GM10847 (cell line): ENCODE measurements around the gene NUP98.

ENCODE experiments used
- POLR2A ChIP-seq: IDR thresholded peaks from 2 replicates; pipeline ENCODE4 v1.6.1; 2011; ENCODE audit not compliant: insufficient read length; ENCODE audit errors: extremely low read depth

The NUP98 gene

DNA sequence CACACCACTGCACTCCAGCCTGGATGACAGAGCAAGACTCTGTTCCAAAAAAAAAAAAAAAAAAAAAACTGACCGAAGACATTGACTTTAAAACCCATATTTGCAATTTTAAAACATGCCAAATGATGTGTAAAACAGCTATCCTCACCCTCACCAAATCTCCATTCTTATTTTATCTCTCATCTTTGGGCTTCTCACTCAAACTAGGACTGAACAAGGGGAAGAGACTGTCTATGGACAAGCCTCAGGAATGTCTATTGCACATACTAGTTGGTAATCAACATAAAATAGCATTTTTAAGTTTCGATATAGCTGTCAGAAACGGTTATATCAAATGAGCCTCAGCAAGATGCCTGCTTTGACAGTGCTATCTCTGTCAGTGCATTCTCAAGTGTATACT is 118.3 kb downstream of the NUP98 start:
- no peak for TF ChIP-seq POLR2A

DNA sequence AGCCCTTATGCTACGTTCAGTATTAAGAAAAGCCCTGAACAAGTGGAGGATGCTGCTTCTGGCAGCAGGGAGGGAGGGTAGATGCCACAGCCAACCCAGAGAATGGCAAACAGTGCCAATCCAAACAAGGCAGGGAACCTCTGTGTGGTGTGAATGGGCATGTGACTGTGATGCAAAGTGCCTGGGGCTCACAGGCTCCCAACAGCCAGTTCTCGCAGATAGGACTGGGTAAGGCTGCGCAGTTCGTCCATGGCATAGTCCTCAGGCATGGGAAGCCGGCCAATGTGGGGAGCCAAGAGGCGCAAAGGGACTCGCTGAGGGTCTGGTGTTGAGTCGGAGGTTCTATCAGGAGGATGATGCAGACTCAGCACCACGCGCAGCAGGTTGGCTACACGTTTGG is 121.4 kb downstream of the NUP98 start:
- no peak for TF ChIP-seq POLR2A

DNA sequence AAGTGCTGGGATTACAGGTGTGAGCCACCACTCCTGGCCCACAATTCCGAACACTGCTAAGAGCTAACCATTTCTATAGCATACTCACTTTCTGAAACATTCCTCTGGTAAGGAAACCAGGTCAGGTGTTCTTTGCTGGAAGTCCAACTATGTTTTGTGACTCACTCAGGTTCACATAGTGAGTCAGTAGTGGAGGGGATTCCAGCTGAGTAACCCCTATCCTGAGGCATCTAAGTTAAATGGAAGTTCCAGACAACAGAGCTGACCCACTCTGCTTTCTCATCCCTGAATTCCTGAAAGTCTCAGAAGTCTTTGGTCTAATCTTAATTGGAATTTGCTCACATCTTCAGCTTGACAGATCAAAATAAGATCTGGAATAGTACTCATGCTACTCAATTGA is 123.2 kb downstream of the NUP98 start:
- no peak for TF ChIP-seq POLR2A

- no peak for TF ChIP-seq POLR2A
Observed at GRCh38 chr11:3671334-3672254, 125.8 kb downstream of the NUP98 start, which contains the start of gene CHRNA10. TSS of gene CHRNA10 (minus strand) at chr11:3671384. CDS start at chr11:3671312, 72 bp downstream.

- no peak for TF ChIP-seq POLR2A
Observed at GRCh38 chr11:3669742-3670183, 127.6 kb downstream of the NUP98 start.

- TF ChIP-seq POLR2A = no peak
Observed at GRCh38 chr11:3669128-3669527, 128.2 kb downstream of the NUP98 start.

- no peak for TF ChIP-seq POLR2A
Observed at GRCh38 chr11:3667149-3668035, 130.0 kb downstream of the NUP98 start.

GRCh38 chr11:3666023-3666530 is 131.3 kb downstream of the NUP98 start:
- no peak for TF ChIP-seq POLR2A

GRCh38 chr11:3665336-3666022 is 131.9 kb downstream of the NUP98 start:
- TF ChIP-seq POLR2A = no peak

GRCh38 chr11:3664032-3664630 is 133.2 kb downstream of the NUP98 start:
- no peak for TF ChIP-seq POLR2A

DNA sequence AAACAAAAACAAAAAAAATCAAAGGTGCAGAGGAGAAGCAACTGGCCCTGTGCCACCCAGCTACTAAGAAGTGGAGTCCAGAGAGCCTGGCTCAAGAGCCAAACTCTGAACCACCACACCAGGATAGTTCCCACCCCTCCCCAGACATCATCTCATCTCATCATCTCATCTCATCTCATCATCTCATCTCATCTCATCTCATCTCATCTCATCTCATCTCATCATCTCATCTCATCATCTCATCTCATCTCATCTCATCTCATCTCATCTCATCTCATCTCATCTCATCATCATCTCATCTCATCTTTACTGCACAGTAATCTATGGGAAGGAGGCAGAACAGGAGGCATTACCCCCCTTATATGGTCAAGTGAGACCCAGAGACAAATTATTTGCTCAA is 134.5 kb downstream of the NUP98 start:
- TF ChIP-seq POLR2A = no peak

GRCh38 chr11:3660960-3661359 is 136.4 kb downstream of the NUP98 start:
- no peak for TF ChIP-seq POLR2A

DNA sequence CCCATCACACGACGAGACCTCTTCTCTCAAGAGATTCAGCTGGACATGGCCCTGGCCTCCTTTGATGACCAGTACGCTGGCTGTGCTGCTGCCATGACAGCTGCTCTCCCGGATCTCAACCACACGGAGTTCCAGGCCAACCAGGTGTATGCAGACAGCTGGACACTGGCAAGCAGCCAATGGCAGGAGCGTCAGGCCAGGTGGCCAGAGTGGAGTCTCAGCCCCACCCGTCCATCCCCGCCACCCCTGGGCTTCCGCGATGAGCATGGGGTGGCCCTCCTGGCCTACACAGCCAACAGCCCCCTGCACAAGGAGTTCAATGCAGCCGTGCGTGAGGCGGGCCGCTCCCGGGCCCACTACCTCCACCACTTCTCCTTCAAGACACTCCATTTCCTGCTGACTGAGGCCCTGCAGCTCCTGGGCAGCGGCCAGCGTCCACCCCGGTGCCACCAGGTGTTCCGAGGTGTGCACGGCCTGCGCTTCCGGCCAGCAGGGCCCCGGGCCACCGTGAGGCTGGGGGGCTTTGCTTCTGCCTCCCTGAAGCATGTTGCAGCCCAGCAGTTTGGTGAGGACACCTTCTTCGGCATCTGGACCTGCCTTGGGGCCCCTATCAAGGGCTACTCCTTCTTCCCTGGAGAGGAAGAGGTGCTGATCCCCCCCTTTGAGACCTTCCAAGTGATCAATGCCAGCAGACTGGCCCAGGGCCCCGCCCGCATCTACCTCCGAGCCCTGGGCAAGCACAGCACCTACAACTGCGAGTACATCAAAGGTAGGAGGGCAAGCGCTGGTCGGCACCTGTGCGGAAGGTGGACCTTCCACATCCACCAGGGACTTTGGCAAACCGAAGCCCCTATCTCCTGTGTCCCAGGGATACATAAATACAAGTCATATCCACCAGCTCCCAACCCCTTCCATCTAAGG is 137.5 kb downstream of the NUP98 start:
- TF ChIP-seq POLR2A = no peak

DNA sequence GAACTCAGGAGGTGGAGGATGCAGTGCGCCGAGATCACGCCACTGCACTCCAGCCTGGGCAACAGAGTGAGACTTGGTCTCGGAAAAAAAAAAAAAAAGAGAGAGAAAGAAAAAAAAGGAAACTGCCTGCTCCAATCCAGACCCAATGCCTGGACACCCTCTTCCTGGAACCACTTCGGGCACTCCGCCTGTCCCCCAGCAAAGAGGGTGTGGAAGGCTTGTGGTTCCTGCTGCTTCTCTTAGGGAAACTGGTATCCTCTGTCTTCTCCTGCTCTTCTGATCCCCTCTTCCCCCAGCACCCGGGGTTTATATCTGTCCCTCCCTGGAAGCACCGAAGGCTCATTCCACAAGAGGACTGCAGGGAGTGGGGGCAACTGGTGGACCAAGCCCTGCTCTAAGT is 139.1 kb downstream of the NUP98 start:
- TF ChIP-seq POLR2A = no peak

- no peak for TF ChIP-seq POLR2A
Observed at GRCh38 chr11:3655547-3655946, 141.8 kb downstream of the NUP98 start.
